ENCODE measurements around the gene YWHAE.

YWHAE gene

GRCh38 chr17:1367351-1367745 is 32.7 kb downstream of the YWHAE start:
- Histone ChIP-seq H3K27me3 (ENCODE audit: insufficient read depth, low read depth) (no peaks in the 10 kb centered on the region), H3K4me2 (no peak overlapping the region), H2AFZ (ENCODE audit: low read depth) (no peak overlapping the region), H3K4me1 (ENCODE audit: low read depth, poor library complexity, severe bottlenecking) (peaks cover 84% of the 10 kb centered on the region), H3K27ac (no peak overlapping the region; the same call in 1 of the 2 replicates), H3K79me2 (ENCODE audit: insufficient read depth, low read depth) (peaks cover 99% of the 10 kb centered on the region), H3K36me3 (ENCODE audit: insufficient read depth) (no peaks in the 10 kb centered on the region), H4K20me1 (ENCODE audit: insufficient read depth) (peaks cover 76% of the 10 kb centered on the region), H3K9ac (no peak overlapping the region), H3K4me3 (IDR thresholded peaks at IDR 0.05; ENCODE audit: insufficient read depth, low read depth, low read length) (no peak overlapping the region)
- TF ChIP-seq CTCF (conservative IDR thresholded peaks at IDR 0.05; ENCODE audit: low read depth, low read length): no peak

DNA sequence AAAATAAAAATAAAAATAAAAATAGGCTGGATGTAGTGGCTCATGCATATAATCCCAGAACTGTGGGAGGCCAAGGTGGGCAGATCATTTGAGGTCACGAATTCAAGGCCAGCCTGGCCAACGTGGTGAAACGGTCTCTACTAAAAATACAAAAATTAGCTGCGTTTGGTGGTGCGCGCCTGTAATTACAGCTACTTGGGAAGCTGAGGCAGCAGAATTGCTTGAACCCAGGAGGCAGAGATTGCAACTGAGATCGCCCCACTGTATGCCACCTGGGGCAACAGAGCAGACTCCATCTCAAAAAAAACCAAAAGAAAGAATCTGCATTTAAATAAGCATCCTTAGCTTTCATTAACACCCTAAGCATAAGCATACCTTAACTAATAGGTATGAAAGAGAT is 33.8 kb downstream of the YWHAE start:
- H3K36me3 ChIP-seq (ENCODE audit: insufficient read depth): no peaks in the 10 kb centered on the region
- no peak overlapping the region for H3K9ac ChIP-seq
- H2AFZ ChIP-seq (ENCODE audit: low read depth): no peak overlapping the region
- peaks cover 73% of the 10 kb centered on the region for H3K4me1 ChIP-seq (ENCODE audit: low read depth, poor library complexity, severe bottlenecking)
- no peak overlapping the region; the same call in 1 of the 2 replicates for H3K27ac ChIP-seq
- no peak overlapping the region for H3K4me2 ChIP-seq
- H4K20me1 ChIP-seq (ENCODE audit: insufficient read depth): peaks cover 74% of the 10 kb centered on the region
- peaks cover 99% of the 10 kb centered on the region for H3K79me2 ChIP-seq (ENCODE audit: insufficient read depth, low read depth)
- TF ChIP-seq CTCF (conservative IDR thresholded peaks at IDR 0.05; ENCODE audit: low read depth, low read length): no peak
- H3K4me3 ChIP-seq (IDR thresholded peaks at IDR 0.05; ENCODE audit: insufficient read depth, low read depth, low read length): no peak overlapping the region
- H3K27me3 ChIP-seq (ENCODE audit: insufficient read depth, low read depth): no peaks in the 10 kb centered on the region

DNA sequence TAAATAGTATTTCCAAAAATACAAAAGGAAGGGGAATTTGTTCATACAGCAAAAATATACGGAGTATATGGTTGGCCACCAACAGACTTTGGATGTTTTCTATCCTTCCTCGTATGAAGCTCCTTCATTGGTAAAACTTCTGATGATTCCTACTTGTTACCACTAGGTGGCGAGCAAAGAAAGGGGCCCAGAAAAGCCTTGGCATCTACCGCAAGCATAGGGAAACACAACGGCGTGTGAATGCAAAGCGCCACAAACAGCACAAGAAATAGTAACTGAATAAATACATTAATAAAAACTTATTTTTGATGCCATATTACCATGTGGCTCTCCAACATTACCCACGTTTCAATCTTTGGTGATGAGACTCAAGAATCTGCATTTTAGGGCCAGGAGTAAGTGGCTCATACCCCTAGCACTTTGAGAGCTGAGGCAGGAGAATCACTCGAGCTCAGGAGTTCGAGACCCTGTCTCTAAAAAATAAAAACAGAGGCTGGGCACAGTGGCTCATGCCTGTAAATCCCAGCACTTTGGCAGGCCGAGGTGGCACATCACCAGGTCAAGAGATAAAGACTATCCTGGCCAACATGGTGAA is 34.5 kb downstream of the YWHAE start:
- Histone ChIP-seq H3K79me2 (ENCODE audit: insufficient read depth, low read depth) (peaks cover 98% of the 10 kb centered on the region), H3K9ac (no peak overlapping the region), H3K27ac (no peak overlapping the region), H4K20me1 (ENCODE audit: insufficient read depth) (peaks cover 67% of the 10 kb centered on the region), H3K4me3 (IDR thresholded peaks at IDR 0.05; ENCODE audit: insufficient read depth, low read depth, low read length) (no peak overlapping the region), H3K27me3 (ENCODE audit: insufficient read depth, low read depth) (no peaks in the 10 kb centered on the region), H3K36me3 (ENCODE audit: insufficient read depth) (no peaks in the 10 kb centered on the region), H3K4me2 (peak overlapping the region; percentile 54), H2AFZ (ENCODE audit: low read depth) (no peak overlapping the region), H3K4me1 (ENCODE audit: low read depth, poor library complexity, severe bottlenecking) (peaks cover 66% of the 10 kb centered on the region)
- peak; percentile 88 for TF ChIP-seq CTCF (conservative IDR thresholded peaks at IDR 0.05; ENCODE audit: low read depth, low read length)

- H3K4me3 ChIP-seq (IDR thresholded peaks at IDR 0.05; ENCODE audit: insufficient read depth, low read depth, low read length): no peak overlapping the region
- peaks cover 47% of the 10 kb centered on the region for H3K4me1 ChIP-seq (ENCODE audit: low read depth, poor library complexity, severe bottlenecking)
- H3K36me3 ChIP-seq (ENCODE audit: insufficient read depth): no peaks in the 10 kb centered on the region
- no peak for TF ChIP-seq CTCF (conservative IDR thresholded peaks at IDR 0.05; ENCODE audit: low read depth, low read length)
- no peak overlapping the region for H2AFZ ChIP-seq (ENCODE audit: low read depth)
- H3K27me3 ChIP-seq (ENCODE audit: insufficient read depth, low read depth): no peaks in the 10 kb centered on the region
- no peak overlapping the region for H3K9ac ChIP-seq
- H3K79me2 ChIP-seq (ENCODE audit: insufficient read depth, low read depth): peaks cover 94% of the 10 kb centered on the region
- H3K4me2 ChIP-seq: no peak overlapping the region; the same call in 1 of the 2 replicates
- H3K27ac ChIP-seq: no peak overlapping the region
- H4K20me1 ChIP-seq (ENCODE audit: insufficient read depth): peaks cover 45% of the 10 kb centered on the region
These were observed 37.1 kb downstream of the YWHAE start for GRCh38 chr17:1362964-1363363.

Data from KMS-11 (cell line).